ENCODE results near the gene FBXO48.
A peak's percentile ranks its signal among the peaks of the same experiment; 100 is the strongest.
"Not testable (repeated sequence)": the region's sequence is repeated elsewhere in the genome, so short reads cannot be mapped to it uniquely, and the experiment has no call there.

The FBXO48 gene

GRCh38 chr2:68469935-68470334 is 2.8 kb upstream of the FBXO48 start:
- no peak for DNase-seq

- DNase-seq = no peak
Observed at GRCh38 chr2:68468801-68469200, 1.7 kb upstream of the FBXO48 start.

- no peak for DNase-seq
Observed at GRCh38 chr2:68466778-68467076, 367 bp downstream of the FBXO48 start.

GRCh38 chr2:68466361-68466777 is 725 bp downstream of the FBXO48 start:
- no peak for DNase-seq

- DNase-seq = no peak
Observed at GRCh38 chr2:68465081-68465916, 1.8 kb downstream of the FBXO48 start.

- DNase-seq = no peak
Observed at GRCh38 chr2:68464651-68465050, 2.4 kb downstream of the FBXO48 start.

GRCh38 chr2:68463287-68463877 is 3.7 kb downstream of the FBXO48 start:
- DNase-seq = no peak

- DNase-seq = no peak
Observed at GRCh38 chr2:68458981-68459380, 8.1 kb downstream of the FBXO48 start.

- DNase-seq = no peak
Observed at GRCh38 chr2:68456198-68456597, 10.9 kb downstream of the FBXO48 start.

- no peak for DNase-seq
Observed at GRCh38 chr2:68454719-68455118, 12.4 kb downstream of the FBXO48 start.

- DNase-seq = no peak
Observed at GRCh38 chr2:68453761-68454360, 13.2 kb downstream of the FBXO48 start.

GRCh38 chr2:68452158-68452900 is 14.8 kb downstream of the FBXO48 start:
- DNase-seq = no peak

GRCh38 chr2:68448671-68449653 is 18.1 kb downstream of the FBXO48 start:
- no peak for DNase-seq

- DNase-seq = no peak
Observed at GRCh38 chr2:68447118-68447517, 20.0 kb downstream of the FBXO48 start.

- not testable (repeated sequence) for DNase-seq
Observed at GRCh38 chr2:68446425-68446824, 20.7 kb downstream of the FBXO48 start.

- DNase-seq = no peak
Observed at GRCh38 chr2:68441994-68442322, 25.1 kb downstream of the FBXO48 start.

- DNase-seq = peak; percentile 76
Observed at GRCh38 chr2:68441179-68441993, 25.7 kb downstream of the FBXO48 start.

- no peak for DNase-seq
Observed at GRCh38 chr2:68438455-68439303, 28.4 kb downstream of the FBXO48 start.

- DNase-seq = no peak
Observed at GRCh38 chr2:68436270-68436669, 30.8 kb downstream of the FBXO48 start.

- DNase-seq = no peak
Observed at GRCh38 chr2:68435615-68436014, 31.5 kb downstream of the FBXO48 start.

GRCh38 chr2:68434981-68435380 is 32.1 kb downstream of the FBXO48 start:
- no peak for DNase-seq

Measured in left hindlimb (tissue), 1 donor.